Measurements from ENCODE around the gene ZNHIT3. TPM values are rescaled to one million over a fixed set of nuclear protein-coding genes. Genes with fewer than 3 reads are reported as not detected.
"Not testable (repeated sequence)": the region's sequence is repeated elsewhere in the genome, so short reads cannot be mapped to it uniquely, and the experiment has no call there.

ZNHIT3 gene
- 10 to 100 TPM; 26.7 to 32.2 (median 29.6) TPM for total RNA-seq (2021; fragmentation: NEBNext Ultra II Directional; extraction: Animal tissue kit (Norgen Biotek cat#: 25700))
- long read RNA-seq, transcript ZNHIT3-204 (5 exons, 951 nt) = major isoform, 40 of 45 reads
- long read RNA-seq, partial matches to known transcripts = 0 of 45 reads
- long read RNA-seq, other reads (novel, unspliced or antisense) = 0 of 45 reads

GRCh38 chr17:36486204-36487194 is at the start of gene ZNHIT3:
TSS of gene ZNHIT3 (plus strand) at chr17:36486681. CDS start at chr17:36486700, 19 bp downstream.
- Mint-ChIP-seq H3K27me3 (ENCODE audit: insufficient read depth) (no peaks in the 10 kb centered on the region; the same call in none of the 2 replicates), H3K4me3 (peak within 1 kb of the TSS; percentile 95), H3K27ac (peak within 1 kb of the TSS; percentile 88), H3K36me3 (ENCODE audit: low read depth) (peaks cover 22% of the 10 kb centered on the region), H3K9me3 (no peaks in the 10 kb centered on the region), H3K4me1 (ENCODE audit: low read depth) (peaks cover 22% of the 10 kb centered on the region)
- TF ChIP-seq CTCF (IDR thresholded peaks at IDR 0.05) = no peak
- peak; percentile 91 for DNase-seq

GRCh38 chr17:36441792-36442191 is 44.7 kb upstream of the ZNHIT3 start:
- H3K27ac Mint-ChIP-seq; H3K36me3 Mint-ChIP-seq (ENCODE audit: low read depth); H3K4me3 Mint-ChIP-seq; DNase-seq; H3K9me3 Mint-ChIP-seq; H3K27me3 Mint-ChIP-seq (ENCODE audit: insufficient read depth); H3K4me1 Mint-ChIP-seq (ENCODE audit: low read depth): not testable (repeated sequence)

- no peak overlapping the region for H3K4me3 Mint-ChIP-seq
- no peak for DNase-seq
- no peaks in the 10 kb centered on the region for H3K36me3 Mint-ChIP-seq (ENCODE audit: low read depth)
- H3K27me3 Mint-ChIP-seq (ENCODE audit: insufficient read depth) = no peaks in the 10 kb centered on the region
- H3K27ac Mint-ChIP-seq = no peak overlapping the region
- no peaks in the 10 kb centered on the region for H3K4me1 Mint-ChIP-seq (ENCODE audit: low read depth)
- H3K9me3 Mint-ChIP-seq = no peaks in the 10 kb centered on the region
- no peak for TF ChIP-seq CTCF (IDR thresholded peaks at IDR 0.05)
Measured at GRCh38 chr17:36443777-36444176, 42.7 kb upstream of the ZNHIT3 start.

- H3K27ac Mint-ChIP-seq; H3K4me1 Mint-ChIP-seq (ENCODE audit: low read depth); H3K27me3 Mint-ChIP-seq (ENCODE audit: insufficient read depth); H3K4me3 Mint-ChIP-seq; H3K36me3 Mint-ChIP-seq (ENCODE audit: low read depth); DNase-seq; H3K9me3 Mint-ChIP-seq: not testable (repeated sequence)
Measured at GRCh38 chr17:36449997-36450396, 36.5 kb upstream of the ZNHIT3 start.

- H3K9me3 Mint-ChIP-seq; H3K4me3 Mint-ChIP-seq; H3K36me3 Mint-ChIP-seq (ENCODE audit: low read depth); H3K27ac Mint-ChIP-seq; DNase-seq; H3K4me1 Mint-ChIP-seq (ENCODE audit: low read depth); H3K27me3 Mint-ChIP-seq (ENCODE audit: insufficient read depth): not testable (repeated sequence)
Measured at GRCh38 chr17:36452888-36453287, 33.6 kb upstream of the ZNHIT3 start.

GRCh38 chr17:36457701-36458100 is 28.8 kb upstream of the ZNHIT3 start:
- DNase-seq; H3K4me1 Mint-ChIP-seq (ENCODE audit: low read depth); H3K36me3 Mint-ChIP-seq (ENCODE audit: low read depth); H3K9me3 Mint-ChIP-seq; H3K27ac Mint-ChIP-seq; H3K4me3 Mint-ChIP-seq; H3K27me3 Mint-ChIP-seq (ENCODE audit: insufficient read depth): not testable (repeated sequence)

GRCh38 chr17:36459045-36459444 is 27.4 kb upstream of the ZNHIT3 start:
- Mint-ChIP-seq H3K36me3 (ENCODE audit: low read depth) (no peaks in the 10 kb centered on the region), H3K27me3 (ENCODE audit: insufficient read depth) (peaks cover 3% of the 10 kb centered on the region), H3K9me3 (no peaks in the 10 kb centered on the region), H3K27ac (no peak overlapping the region), H3K4me3 (no peak overlapping the region), H3K4me1 (ENCODE audit: low read depth) (no peaks in the 10 kb centered on the region)
- no peak for TF ChIP-seq CTCF (IDR thresholded peaks at IDR 0.05)
- no peak for DNase-seq

Measured in HFFc6 (cell line).